Gastroesophageal sphincter (tissue), 4 donors: Measurements from ENCODE around the gene RPS27L. TPM values are rescaled to one million over a fixed set of nuclear protein-coding genes. Genes with fewer than 3 reads are reported as not detected.

Experiments
- ATAC-seq: fragments of 150-250 bp; one replicate; pipeline ENCODE4 v1.9.1; 2016; ENCODE audit warnings: mild to moderate bottlenecking, moderate library complexity
- H3K27ac ChIP-seq, 4 donors: fragments of 200-600 bp; sonication (generic) in 3 of 4; 1 replicate in 3 of 4; 2 replicates in 1 of 4; pipeline ENCODE4 v1.5.1; 2016 to 2019
- H3K27me3 ChIP-seq: fragments of 200-600 bp; sonication (generic); one replicate; pipeline ENCODE4 v1.5.1; 2019
- H3K36me3 ChIP-seq, 2 donors: fragments of 200-600 bp; sonication (generic); one replicate each; pipeline ENCODE4 v1.5.1; 2019; ENCODE audit warnings: control low read depth in 1 of 2
- H3K4me1 ChIP-seq, 3 donors: fragments of 200-600 bp; sonication (generic); 1 replicate in 2 of 3; 2 replicates in 1 of 3; pipeline ENCODE4 v1.5.1; 2016 to 2019; ENCODE audit warnings: control low read depth in 2 of 3
- H3K4me3 ChIP-seq, 2 donors: fragments of 200-600 bp; sonication (generic); one replicate each; pipeline ENCODE4 v1.5.1; 2019; ENCODE audit warnings: mild to moderate bottlenecking in 1 of 2, moderate library complexity in 1 of 2
- H3K9me3 ChIP-seq, 3 donors: fragments of 200-600 bp; sonication (generic); one replicate each; pipeline ENCODE4 v1.5.1; 2017 to 2019; ENCODE audit warnings: control low read depth in 2 of 3
- EP300 ChIP-seq: sonication (generic); formaldehyde crosslinking; IDR thresholded peaks from one replicate; pipeline ENCODE4 v1.6.1; 2017; ENCODE audit warnings: antibody characterized with exemption, mild to moderate bottlenecking
- POLR2A ChIP-seq, 2 donors: fragments of 450-650 bp; IDR thresholded peaks; one replicate each; pipeline ENCODE4 v1.6.1; 2017; ENCODE audit warnings: antibody characterized with exemption in 2 of 2, mild to moderate bottlenecking in 2 of 2, moderate library complexity in 1 of 2
- POLR2AphosphoS5 ChIP-seq: sonication (generic); formaldehyde crosslinking; IDR thresholded peaks from one replicate; pipeline ENCODE4 v1.6.1; 2017; ENCODE audit warnings: antibody characterized with exemption
- whole genome bisulfite sequencing, 2 donors: methylation state at CpG; one replicate each; pipeline ENCODE4 v1.1.5; 2018; ENCODE audit warnings: low coverage in 1 of 2; 5-methylcytosine and 5-hydroxymethylcytosine counted together
- total RNA-seq, 4 donors: library from RNA; depleted of rRNA; stranded (reverse); fragments of >200 nt; gene quantifications; one replicate each; pipeline ENCODE4 v1.1.0, GENCODE V29; 2016
- TF ChIP-seq, protein P1 (sequence below), 4 experiments: fragments of 200-600 bp in 2 of 4; fragments of 450-650 bp in 2 of 4; sonication (generic) in 1 of 4; IDR thresholded peaks; one replicate each; pipeline ENCODE4 v1.5.1; 2017 to 2019; ENCODE audit warnings: antibody characterized with exemption in 4 of 4, mild to moderate bottlenecking in 2 of 4, moderate library complexity in 2 of 4

Gene RPS27L
- total RNA-seq, 4 donors from 2014 or later, result 85.1 to 118 (median 106) TPM

DNA sequence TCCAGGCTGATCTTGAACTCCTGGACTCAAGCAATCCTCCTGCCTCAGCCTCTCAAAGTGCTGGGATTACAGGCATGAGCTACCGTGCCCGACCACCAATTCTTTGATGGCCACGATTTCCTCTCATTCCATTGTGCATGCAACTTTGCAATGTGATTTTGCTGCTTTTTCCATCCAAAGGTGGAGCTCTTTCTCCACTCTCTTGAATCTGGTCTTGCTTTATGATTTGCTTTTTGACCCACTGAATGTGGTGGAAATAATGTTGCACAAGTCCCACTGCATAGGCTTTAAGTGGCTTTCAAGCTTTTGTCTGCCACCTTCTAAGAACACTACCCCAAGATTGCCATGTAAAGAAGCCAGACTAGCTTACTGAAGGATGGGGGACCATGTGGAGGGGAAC, 10.6 kb downstream of the RPS27L start:
- peaks cover 0 to 4% (median 0%) of the 10 kb centered on the region in 3 donors for H3K4me1 ChIP-seq
- no peak overlapping the region for H3K4me3 ChIP-seq
- ATAC-seq, result no peak
- H3K27ac ChIP-seq, result no peak overlapping the region
- 84 to 86% methylated on average over 1 to 3 of the region's 3 CpGs for WGBS, 2 donors
- no peaks in the 10 kb centered on the region for H3K9me3 ChIP-seq
- TF ChIP-seq, protein P1, sequence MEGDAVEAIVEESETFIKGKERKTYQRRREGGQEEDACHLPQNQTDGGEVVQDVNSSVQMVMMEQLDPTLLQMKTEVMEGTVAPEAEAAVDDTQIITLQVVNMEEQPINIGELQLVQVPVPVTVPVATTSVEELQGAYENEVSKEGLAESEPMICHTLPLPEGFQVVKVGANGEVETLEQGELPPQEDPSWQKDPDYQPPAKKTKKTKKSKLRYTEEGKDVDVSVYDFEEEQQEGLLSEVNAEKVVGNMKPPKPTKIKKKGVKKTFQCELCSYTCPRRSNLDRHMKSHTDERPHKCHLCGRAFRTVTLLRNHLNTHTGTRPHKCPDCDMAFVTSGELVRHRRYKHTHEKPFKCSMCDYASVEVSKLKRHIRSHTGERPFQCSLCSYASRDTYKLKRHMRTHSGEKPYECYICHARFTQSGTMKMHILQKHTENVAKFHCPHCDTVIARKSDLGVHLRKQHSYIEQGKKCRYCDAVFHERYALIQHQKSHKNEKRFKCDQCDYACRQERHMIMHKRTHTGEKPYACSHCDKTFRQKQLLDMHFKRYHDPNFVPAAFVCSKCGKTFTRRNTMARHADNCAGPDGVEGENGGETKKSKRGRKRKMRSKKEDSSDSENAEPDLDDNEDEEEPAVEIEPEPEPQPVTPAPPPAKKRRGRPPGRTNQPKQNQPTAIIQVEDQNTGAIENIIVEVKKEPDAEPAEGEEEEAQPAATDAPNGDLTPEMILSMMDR (IDR thresholded peaks at IDR 0.05), result no peak
- TF ChIP-seq EP300 (no peak), POLR2A (IDR thresholded peaks at IDR 0.05) (no peak), POLR2AphosphoS5 (no peak)
- H3K27me3 ChIP-seq, result no peaks in the 10 kb centered on the region
- H3K36me3 ChIP-seq, result peaks cover 0 to 69% of the 10 kb centered on the region in 2 donors

DNA sequence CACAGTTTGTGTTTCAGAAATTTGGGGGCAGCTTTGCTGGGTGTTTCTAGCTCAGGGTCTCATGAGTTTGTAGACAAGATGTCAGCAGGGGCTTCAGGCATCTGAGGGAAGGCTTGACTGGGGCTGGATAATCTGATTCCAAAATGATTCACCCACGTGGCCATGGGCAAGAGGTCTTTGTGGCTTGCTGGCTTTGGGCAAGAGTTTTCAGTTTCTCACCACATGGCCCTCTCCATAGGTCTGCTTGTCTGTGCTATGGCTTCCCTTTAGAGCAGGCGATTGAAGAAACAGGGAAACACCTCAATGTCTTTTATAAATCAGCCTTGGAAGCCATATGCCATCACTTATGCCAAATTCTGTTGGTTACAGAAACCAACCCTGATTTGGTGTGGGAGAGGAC, 11.9 kb downstream of the RPS27L start:
- Histone ChIP-seq H3K36me3 (peaks cover 0 to 69% of the 10 kb centered on the region in 2 donors), H3K9me3 (no peaks in the 10 kb centered on the region), H3K4me3 (no peak overlapping the region), H3K27ac (no peak overlapping the region), H3K27me3 (no peaks in the 10 kb centered on the region), H3K4me1 (peaks cover 0 to 3% (median 0%) of the 10 kb centered on the region in 3 donors)
- no peak for ATAC-seq
- WGBS, 2 donors, result 60% methylated on average over 1 of the region's 2 CpGs; no CpG with 5 or more reads in 1 of the 2 donors
- no peak for TF ChIP-seq EP300
- TF ChIP-seq, protein P1 (IDR thresholded peaks at IDR 0.05), result no peak
- no peak for TF ChIP-seq POLR2AphosphoS5
- TF ChIP-seq POLR2A (IDR thresholded peaks at IDR 0.05), result no peak

DNA sequence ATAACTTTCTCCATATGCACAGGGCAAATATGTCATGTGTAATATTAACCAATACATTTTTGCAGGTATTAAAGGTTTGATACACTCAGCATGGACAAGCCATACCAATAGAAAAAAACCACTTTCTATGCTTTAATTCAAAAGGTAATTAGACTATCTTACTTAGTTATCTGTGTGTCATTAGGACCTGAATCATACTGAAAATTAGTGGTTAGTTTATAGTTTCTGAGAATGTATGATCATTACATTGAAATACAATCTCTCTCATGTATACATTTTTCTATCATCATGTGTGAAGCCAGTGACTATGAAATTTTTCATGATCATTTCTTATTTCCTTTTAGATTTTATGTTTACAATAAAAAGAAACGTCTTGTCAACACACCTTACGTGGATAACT, 16.3 kb downstream of the RPS27L start:
- Histone ChIP-seq H3K9me3 (no peaks in the 10 kb centered on the region), H3K36me3 (peaks cover 0 to 27% of the 10 kb centered on the region in 2 donors), H3K27ac (no peak overlapping the region), H3K4me3 (no peak overlapping the region), H3K27me3 (no peaks in the 10 kb centered on the region), H3K4me1 (no peaks in the 10 kb centered on the region)
- WGBS, 2 donors, result 89 to 90% methylated on average over 2 of the region's 2 CpGs
- TF ChIP-seq, protein P1 (IDR thresholded peaks at IDR 0.05), result no peak
- no peak for TF ChIP-seq POLR2AphosphoS5
- TF ChIP-seq POLR2A (IDR thresholded peaks at IDR 0.05), result no peak
- TF ChIP-seq EP300, result no peak
- ATAC-seq, result no peak

DNA sequence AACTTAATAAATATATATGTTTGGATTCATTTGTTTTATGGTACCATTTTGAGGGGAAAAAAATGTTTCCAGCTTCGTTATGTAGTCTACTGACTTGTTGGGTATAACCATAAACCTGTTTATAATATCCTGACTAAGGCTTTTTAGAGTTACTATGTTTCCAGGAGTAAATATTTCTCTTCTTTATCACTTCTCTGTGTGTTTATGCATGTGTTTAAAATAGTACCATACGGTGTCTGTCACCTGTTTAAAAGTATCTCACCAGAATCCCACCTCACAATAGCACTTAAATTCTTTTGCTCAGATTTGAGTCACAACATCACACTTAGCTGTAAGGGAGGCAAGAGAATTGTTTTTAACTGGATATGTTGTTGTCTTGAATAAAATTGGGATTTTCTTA, 20.5 kb downstream of the RPS27L start:
- Histone ChIP-seq H3K27me3 (no peaks in the 10 kb centered on the region), H3K4me1 (peaks cover 4 to 22% (median 5%) of the 10 kb centered on the region in 3 donors), H3K36me3 (peaks cover 0 to 14% of the 10 kb centered on the region in 2 donors), H3K27ac (no peak overlapping the region), H3K9me3 (no peaks in the 10 kb centered on the region), H3K4me3 (no peak overlapping the region)
- no peak for ATAC-seq
- 69 to 88% methylated on average over 2 of the region's 2 CpGs for WGBS, 2 donors
- no peak for TF ChIP-seq POLR2A (IDR thresholded peaks at IDR 0.05)
- TF ChIP-seq, protein P1 (IDR thresholded peaks at IDR 0.05), result no peak
- TF ChIP-seq EP300, result no peak
- TF ChIP-seq POLR2AphosphoS5, result no peak

DNA sequence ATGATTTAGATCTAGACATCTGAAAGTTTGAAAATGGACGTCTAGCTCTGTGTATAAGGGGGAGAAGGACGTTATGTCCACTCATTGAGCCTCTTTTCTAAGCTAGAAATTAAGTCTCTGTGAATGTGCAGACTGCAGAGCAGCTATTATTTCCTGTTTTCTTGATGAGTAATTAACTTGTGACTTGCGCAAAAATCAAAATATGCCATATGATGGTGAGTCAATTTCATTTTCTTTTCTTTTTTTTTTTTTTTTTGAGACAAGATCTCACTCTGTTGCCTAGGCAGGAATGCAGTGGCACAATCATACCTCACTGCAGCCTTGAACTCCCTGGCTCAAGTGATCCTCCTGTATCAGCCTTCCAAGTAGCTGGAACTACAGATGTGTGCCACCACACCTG, 21.5 kb downstream of the RPS27L start:
- no peak for TF ChIP-seq POLR2A (IDR thresholded peaks at IDR 0.05)
- TF ChIP-seq, protein P1 (IDR thresholded peaks at IDR 0.05), result no peak
- TF ChIP-seq POLR2AphosphoS5, result no peak
- TF ChIP-seq EP300, result no peak

More for the DNA sequence above, 21.5 kb downstream of the RPS27L start:
- WGBS, 2 donors, result 62 to 67% methylated on average over 3 of the region's 3 CpGs
- Histone ChIP-seq H3K27ac (no peak overlapping the region), H3K36me3 (peaks cover 0 to 14% of the 10 kb centered on the region in 2 donors), H3K27me3 (no peaks in the 10 kb centered on the region), H3K4me3 (no peak overlapping the region), H3K4me1 (peaks cover 4 to 22% (median 5%) of the 10 kb centered on the region in 3 donors), H3K9me3 (no peaks in the 10 kb centered on the region)
- ATAC-seq, result peak; percentile 41
